22Rv1 (cell line): ENCODE measurements around the gene CASD1.

Source experiments
- CTCF ChIP-seq: fragments of 450-650 bp; IDR thresholded peaks from 2 replicates; pipeline ENCODE4 v1.5.1; 2017; ENCODE audit warnings: mild to moderate bottlenecking
- ZFX ChIP-seq: fragments of 450-650 bp; IDR thresholded peaks from 2 replicates; pipeline ENCODE4 v1.6.1; 2017; ENCODE audit warnings: antibody characterized with exemption, borderline replicate concordance

GRCh38 chr7:94476251-94476840 lies 33.3 kb upstream of the CASD1 start:
- no peak for TF ChIP-seq CTCF
- no peak for TF ChIP-seq ZFX
